Endothelial cell of hepatic sinusoid (primary cell): ENCODE measurements around the gene GTF2IRD2.
"Not testable (repeated sequence)": the region's sequence is repeated elsewhere in the genome, so short reads cannot be mapped to it uniquely, and the experiment has no call there.

Experiments
- in situ Hi-C: cut with HindIII; loops from 2 replicates; pipeline ENCODE4 v1.10.0; 2017; ENCODE audit warnings: low sequenced_read_pairs

GTF2IRD2 gene

DNA sequence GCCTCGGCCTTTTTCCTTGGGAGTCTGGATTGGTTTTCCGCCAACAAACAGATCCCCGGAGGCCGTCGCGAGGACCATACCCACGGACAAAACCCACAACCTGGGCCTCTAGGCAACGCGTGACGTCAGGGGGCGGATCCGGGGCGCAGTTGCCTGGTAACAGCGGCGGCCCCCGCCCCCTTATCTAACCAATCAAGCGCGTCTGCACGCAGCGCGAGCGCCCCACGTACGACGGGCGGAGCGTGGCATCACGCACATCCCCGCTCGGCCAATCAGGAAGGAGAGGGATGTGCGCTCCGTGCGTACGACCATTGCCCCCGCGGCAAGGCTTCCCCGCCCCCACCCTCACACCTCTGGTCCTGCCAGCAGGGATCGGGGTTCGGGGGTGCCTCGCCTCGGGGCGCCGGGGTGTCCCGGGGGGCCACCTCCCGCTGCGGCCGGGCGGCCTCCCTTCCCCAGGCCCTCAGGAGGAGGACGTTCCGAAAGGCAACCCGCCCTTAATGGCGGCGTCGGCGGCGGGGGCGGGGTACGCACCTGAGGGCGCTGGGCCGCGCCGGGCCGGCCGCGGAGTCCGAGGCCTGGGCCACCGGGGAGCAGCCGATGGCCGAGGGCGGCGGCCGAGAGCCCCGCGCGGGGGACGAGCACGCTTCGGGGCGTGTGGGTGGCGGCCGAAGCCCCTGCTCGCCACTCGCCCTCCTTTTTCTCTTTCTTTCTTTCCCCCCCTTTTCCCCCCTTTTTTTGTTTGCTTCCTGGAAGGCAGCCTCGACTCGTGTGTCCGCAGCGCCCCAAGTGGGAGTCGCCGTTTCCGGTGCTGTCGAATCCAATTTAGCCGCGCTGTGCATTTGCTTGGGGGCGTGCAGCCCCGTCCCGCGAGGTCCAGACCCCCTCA lies at the start of gene GTF2IRD2:
Gene GTF2IRD2, minus strand, starts transcription at position 773 of the 889 bp plus-strand sequence. CDS start 15,227 bp downstream, outside the sequence.
- in situ Hi-C loops: not testable (repeated sequence)

GRCh38 chr7:74890158-74891123 lies 39.0 kb upstream of the GTF2IRD2 start:
- in situ Hi-C loops: not testable (repeated sequence)

- in situ Hi-C loops: not testable (repeated sequence)
Observed at GRCh38 chr7:74889518-74890129, 38.2 kb upstream of the GTF2IRD2 start.

DNA sequence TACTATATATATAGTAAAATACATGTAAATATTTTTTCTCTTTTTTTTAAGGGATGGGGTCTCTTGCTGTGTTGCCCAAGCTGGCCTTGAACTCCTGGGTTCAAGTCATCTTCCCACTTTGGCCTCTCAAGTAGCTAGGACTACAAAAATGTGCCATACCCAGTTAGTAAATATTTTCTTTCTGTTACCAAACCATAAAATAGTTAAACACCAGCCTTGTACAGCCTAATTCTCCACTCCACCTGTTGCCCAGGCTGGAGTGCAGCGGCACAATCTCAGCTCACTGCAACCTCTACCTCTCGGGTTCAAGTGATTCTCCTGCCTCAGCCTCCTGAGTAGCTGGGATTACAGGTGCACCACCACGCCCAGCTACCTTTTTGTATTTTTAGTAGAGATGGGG lies 33.9 kb upstream of the GTF2IRD2 start:
- in situ Hi-C loops: not testable (repeated sequence)

DNA sequence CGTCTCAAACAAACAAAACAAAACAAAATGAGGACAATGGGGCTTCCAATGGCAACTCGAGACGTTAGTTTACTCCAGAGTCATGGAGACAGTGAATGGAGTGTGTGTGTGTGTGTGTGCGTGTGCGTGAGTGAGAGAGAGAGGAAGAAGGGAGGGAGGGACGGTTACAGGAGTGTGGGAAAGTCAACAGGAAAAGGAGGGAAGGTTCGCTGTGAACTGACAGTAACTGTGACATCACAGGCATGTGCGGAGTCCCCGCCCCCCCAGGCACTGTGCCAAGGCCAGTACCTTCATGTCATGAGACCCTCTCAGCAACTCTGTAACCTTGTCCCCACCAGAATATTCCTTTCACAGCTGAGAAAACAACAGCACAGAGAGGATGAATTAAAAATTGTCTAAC lies 30.7 kb upstream of the GTF2IRD2 start:
- in situ Hi-C loops: not testable (repeated sequence)

DNA sequence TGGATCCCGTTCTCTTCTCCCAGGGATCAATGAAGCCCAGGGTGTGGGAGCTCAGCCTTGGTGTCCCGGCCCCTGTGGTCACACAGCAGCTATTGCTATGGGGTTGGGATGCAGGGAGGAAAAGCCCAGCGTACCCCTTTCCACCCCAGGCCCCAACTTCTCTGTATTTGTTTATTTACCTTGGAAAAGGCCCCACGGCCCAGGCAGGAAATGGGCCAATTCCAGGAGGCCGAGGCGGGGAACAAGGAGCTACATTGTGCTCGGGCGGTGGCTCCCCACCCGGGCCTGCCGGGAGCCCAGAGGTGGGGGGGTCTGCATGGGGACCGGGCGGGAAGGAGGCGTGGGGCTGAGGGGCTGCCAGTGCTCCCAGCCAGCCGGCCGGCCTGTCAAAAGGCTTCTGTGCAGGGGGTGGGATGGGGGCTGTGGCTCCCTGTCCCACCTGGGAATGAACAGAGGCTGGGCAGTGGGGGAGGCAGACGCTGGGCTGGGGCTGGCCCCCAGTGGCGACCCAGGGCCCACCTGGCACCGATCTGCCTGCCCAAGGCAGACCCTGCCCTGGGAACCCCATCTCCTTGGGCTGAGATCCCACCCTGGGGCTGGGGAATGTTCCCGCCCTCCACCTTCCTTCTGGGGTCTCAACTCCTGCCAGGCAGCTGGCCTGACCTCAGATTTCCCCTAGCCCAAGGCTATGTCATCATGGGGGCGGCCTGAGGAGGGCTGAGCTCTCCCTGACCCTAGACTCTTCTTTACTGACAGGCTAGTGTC lies 23.5 kb upstream of the GTF2IRD2 start:
- in situ Hi-C loops: not testable (repeated sequence)

DNA sequence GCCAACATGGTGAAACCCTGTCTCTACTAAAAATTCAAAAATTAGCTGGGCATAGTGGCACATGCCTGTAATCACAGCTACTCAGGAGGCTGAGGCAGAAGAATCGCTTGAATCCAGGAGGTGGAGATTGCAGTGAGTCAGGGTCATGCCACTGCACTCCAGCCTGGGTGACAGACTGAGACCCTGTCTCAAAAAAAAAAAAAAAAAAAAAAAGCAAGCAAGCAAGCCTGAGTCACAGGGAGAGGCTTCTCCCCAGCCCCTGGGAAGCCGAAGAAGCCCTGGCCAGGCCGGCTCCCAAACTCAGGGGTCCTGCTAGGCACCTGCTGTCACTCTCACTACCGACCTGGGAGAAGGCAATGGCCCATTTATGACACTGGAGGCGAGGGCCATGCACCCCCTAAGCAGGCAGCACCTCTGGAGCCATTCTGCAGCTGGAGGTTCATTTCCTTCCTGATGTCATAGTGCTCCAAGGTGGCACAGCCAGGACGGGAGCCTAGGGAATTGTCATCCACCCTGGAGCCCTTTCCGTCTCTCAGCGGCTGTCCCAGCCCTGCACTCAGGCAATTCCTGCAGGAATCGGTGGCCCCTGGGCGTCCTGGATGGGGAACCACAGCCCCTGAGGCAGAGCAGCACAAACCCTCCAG lies 22.8 kb upstream of the GTF2IRD2 start:
- in situ Hi-C loops: not testable (repeated sequence)

DNA sequence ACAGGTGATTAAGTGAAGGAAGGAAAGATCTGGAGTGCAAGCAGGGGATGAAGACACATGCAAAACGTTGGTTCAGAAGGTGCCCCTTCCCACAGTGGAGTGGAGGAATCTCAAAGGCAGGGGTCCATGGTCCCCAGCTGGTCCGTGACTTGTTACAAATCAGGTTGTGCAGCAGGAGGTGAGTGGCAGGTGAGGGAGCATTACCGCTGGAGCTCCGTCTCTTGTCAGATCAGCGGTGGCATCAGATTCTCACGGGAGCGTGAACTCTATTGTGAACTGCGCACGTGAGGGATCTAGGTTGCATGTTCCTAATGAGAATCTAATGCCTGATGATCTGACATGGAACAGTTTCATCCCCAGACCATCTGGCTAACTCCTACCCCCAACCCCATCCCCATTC lies 21.1 kb upstream of the GTF2IRD2 start:
- in situ Hi-C loops: not testable (repeated sequence)

DNA sequence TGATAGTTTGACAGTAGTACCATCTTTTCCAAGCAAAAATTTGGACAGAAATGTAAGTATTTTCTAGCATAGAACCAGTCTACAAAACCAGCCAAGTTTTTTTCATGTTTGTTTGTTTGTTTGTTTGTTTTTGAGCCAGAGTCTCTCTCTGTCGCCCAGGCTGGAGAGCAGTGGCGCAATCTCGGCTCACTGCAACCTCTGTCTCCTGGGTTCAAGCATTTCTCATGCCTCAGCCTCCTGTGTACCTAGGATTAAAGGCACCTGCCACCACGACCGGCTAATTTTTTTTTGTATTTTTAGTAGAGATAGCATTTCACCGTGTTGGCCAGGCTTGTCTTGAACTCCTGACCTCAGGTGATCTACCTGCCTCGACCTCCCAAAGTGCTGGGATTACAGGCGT lies 14.4 kb upstream of the GTF2IRD2 start:
- in situ Hi-C loops: not testable (repeated sequence)

GRCh38 chr7:74849853-74850252 lies 1.6 kb downstream of the GTF2IRD2 start:
- in situ Hi-C loops: not testable (repeated sequence)

DNA sequence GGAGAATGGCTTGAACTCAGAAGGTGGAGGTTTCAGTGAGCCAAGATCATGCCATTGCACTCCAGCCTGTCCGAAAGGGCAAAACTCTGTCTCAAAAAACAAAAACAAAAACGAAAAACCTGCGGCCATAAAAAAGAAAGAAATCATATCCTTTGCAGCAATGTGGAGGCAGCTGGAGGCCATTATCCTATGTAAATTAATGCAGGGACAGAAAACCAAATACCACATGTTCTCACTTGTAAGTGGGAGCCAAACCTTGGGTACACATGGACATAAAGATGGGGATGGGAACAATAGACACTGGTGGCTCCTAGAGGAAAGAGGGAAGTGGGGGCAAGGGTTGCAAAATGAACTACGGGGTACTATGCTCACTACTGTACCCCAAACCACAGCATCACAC lies 21.0 kb downstream of the GTF2IRD2 start:
- in situ Hi-C loops: not testable (repeated sequence)

- in situ Hi-C loops: not testable (repeated sequence)
Observed at GRCh38 chr7:74829959-74830358, 21.4 kb downstream of the GTF2IRD2 start.

GRCh38 chr7:74821259-74821658 lies 30.1 kb downstream of the GTF2IRD2 start:
- in situ Hi-C loops: not testable (repeated sequence)

GRCh38 chr7:74820146-74820805 lies 31.1 kb downstream of the GTF2IRD2 start:
- in situ Hi-C loops: not testable (repeated sequence)

DNA sequence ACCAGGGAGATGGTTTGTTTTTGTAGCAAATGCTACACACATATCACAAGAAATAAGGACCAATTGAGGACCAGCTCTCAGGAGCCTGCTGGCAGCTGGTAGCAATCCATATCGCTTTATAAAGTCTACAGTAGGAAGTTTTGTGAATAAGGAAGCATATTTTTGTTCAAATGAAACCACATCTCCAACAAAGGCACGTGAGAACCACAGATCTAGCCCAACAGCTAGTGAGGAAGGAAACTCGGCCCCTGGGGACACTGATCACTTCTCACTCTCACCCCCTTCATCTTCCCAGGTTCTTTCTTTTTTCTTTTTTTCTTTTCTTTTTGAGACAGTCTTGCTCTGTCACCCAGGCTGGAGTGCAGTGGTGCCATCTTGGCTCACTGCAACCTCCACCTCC lies 35.5 kb downstream of the GTF2IRD2 start:
- in situ Hi-C loops: not testable (repeated sequence)

DNA sequence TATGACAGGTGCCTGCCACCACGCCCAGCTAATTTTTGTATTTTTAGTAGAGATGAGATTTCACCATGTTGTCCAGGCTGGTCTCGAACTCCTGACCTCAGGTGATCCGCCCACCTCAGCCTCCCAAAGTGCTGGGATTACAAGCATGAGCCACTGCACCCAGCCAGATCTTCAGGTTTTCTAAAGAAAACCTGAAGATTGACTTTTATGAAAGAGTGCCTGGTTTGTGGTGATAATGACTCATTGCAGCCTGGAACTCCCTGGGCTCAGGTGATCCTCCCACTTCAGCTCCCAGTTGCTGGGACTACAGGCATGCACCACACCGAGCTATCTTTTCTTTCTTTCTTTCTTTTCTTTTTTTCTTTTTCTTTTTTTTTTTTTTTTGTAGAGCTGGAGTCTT lies 52.8 kb downstream of the GTF2IRD2 start:
- in situ Hi-C loops: not testable (repeated sequence)

- in situ Hi-C loops: not testable (repeated sequence)
Observed at GRCh38 chr7:74797848-74798622, 53.4 kb downstream of the GTF2IRD2 start.

DNA sequence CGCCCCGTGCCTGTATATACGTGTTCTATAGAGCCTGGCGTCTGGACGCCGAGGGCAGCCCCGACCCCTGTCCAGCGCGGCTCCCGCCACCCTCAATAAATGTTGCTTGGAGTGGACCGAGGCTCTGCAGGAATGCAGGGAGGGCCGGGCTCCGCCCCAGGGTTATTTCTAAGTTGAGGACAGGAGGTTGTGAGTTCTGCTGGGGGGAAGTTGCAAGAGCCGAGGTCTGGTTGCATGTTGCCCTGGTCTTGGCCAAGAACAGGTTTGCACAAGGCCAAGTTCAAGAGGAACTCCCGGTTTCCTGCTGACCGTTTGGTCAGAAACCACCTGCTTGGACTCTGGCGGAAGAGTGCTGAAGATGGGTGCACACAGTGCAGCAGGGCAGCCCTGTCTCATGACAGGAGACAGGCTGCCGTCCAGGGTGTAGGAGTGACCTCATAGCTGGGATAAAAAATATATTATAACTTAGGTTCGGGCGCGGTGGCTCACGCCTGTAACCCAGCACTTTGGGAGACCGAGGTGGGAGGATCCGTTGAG lies 62.1 kb downstream of the GTF2IRD2 start:
- in situ Hi-C loops: not testable (repeated sequence)
